ENCODE data around the gene JAKMIP1. TPM values are rescaled to one million over a fixed set of nuclear protein-coding genes. Genes with fewer than 3 reads are reported as not detected.

Gene JAKMIP1
- total RNA-seq, 1 donor from 2014 or later = 5.5 TPM

- Mint-ChIP-seq H3K27ac (no peak overlapping the region), H3K27me3 (ENCODE audit: insufficient read depth, low read depth) (peaks cover 6% of the 10 kb centered on the region), H3K36me3 (no peaks in the 10 kb centered on the region), H3K4me3 (no peak overlapping the region), H3K4me1 (no peaks in the 10 kb centered on the region), H3K9me3 (no peaks in the 10 kb centered on the region)
- no peaks in the 10 kb centered on the region for H3K36me3 ChIP-seq
- H3K79me2 ChIP-seq (ENCODE audit: low read depth) = no peaks in the 10 kb centered on the region
- no peaks in the 10 kb centered on the region for H3K9me3 ChIP-seq (ENCODE audit: low read depth)
- TF ChIP-seq EZH2phosphoT487 (IDR thresholded peaks at IDR 0.05) (no peak), EZH2 (IDR thresholded peaks at IDR 0.05) (no peak)
- TF ChIP-seq, protein P1, sequence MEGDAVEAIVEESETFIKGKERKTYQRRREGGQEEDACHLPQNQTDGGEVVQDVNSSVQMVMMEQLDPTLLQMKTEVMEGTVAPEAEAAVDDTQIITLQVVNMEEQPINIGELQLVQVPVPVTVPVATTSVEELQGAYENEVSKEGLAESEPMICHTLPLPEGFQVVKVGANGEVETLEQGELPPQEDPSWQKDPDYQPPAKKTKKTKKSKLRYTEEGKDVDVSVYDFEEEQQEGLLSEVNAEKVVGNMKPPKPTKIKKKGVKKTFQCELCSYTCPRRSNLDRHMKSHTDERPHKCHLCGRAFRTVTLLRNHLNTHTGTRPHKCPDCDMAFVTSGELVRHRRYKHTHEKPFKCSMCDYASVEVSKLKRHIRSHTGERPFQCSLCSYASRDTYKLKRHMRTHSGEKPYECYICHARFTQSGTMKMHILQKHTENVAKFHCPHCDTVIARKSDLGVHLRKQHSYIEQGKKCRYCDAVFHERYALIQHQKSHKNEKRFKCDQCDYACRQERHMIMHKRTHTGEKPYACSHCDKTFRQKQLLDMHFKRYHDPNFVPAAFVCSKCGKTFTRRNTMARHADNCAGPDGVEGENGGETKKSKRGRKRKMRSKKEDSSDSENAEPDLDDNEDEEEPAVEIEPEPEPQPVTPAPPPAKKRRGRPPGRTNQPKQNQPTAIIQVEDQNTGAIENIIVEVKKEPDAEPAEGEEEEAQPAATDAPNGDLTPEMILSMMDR (IDR thresholded peaks at IDR 0.05) = no peak
- H3K27ac ChIP-seq = no peak overlapping the region
- no peaks in the 10 kb centered on the region for H3F3A ChIP-seq (ENCODE audit: low read depth)
- DNase-seq (ENCODE audit: low spot score) = no peak
- no peak overlapping the region for H3K9ac ChIP-seq
- no peaks in the 10 kb centered on the region for H3K4me1 ChIP-seq
- no peak overlapping the region for H3K4me2 ChIP-seq
- no peaks in the 10 kb centered on the region for H3K27me3 ChIP-seq
- no peaks in the 10 kb centered on the region for H4K20me1 ChIP-seq (ENCODE audit: low read depth)
- H3K4me3 ChIP-seq = no peak overlapping the region
- H2AFZ ChIP-seq (replicated peaks) = no peak overlapping the region
Measured at GRCh38 chr4:6078560-6078959, 121.8 kb downstream of the JAKMIP1 start.

DNA sequence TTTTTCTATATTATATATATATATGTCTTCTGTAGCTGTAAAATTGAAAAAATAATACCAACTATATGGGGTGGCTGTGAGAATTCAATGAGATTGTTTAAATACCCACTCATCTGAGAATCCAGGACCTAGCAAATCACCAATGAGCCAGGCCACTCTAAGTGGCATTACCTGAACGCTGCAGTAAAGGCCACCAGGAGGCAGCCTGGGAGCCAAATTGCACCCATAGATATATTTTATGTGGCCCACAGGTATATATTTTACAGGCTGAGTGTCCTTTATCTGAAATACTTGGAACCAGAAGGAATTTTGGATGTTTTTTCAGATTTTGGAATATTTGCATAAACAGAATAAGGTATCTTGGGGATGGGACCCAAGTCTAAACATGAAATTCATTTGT is 124.0 kb downstream of the JAKMIP1 start:
- Histone ChIP-seq H3K9ac (no peak overlapping the region), H3K27me3 (no peaks in the 10 kb centered on the region), H3K4me2 (no peak overlapping the region), H2AFZ (replicated peaks) (no peak overlapping the region), H3K4me1 (peaks cover 11% of the 10 kb centered on the region), H3K79me2 (ENCODE audit: low read depth) (no peaks in the 10 kb centered on the region), H3K27ac (no peak overlapping the region), H4K20me1 (ENCODE audit: low read depth) (no peaks in the 10 kb centered on the region), H3K9me3 (ENCODE audit: low read depth) (no peaks in the 10 kb centered on the region), H3K36me3 (no peaks in the 10 kb centered on the region), H3F3A (ENCODE audit: low read depth) (peaks cover 10% of the 10 kb centered on the region), H3K4me3 (no peak overlapping the region)
- no peak for TF ChIP-seq EZH2 (IDR thresholded peaks at IDR 0.05)
- TF ChIP-seq, protein P1 (IDR thresholded peaks at IDR 0.05) = peak; percentile 56
- Mint-ChIP-seq H3K9me3 (no peaks in the 10 kb centered on the region), H3K36me3 (no peaks in the 10 kb centered on the region), H3K4me1 (peaks cover 12% of the 10 kb centered on the region), H3K27ac (no peak overlapping the region), H3K4me3 (no peak overlapping the region), H3K27me3 (ENCODE audit: insufficient read depth, low read depth) (peaks cover 6% of the 10 kb centered on the region)
- DNase-seq (ENCODE audit: low spot score) = no peak

- H3F3A ChIP-seq (ENCODE audit: low read depth) = peaks cover 10% of the 10 kb centered on the region
- H3K4me3 ChIP-seq = no peak overlapping the region
- no peaks in the 10 kb centered on the region for H3K79me2 ChIP-seq (ENCODE audit: low read depth)
- no peak for DNase-seq (ENCODE audit: low spot score)
- Mint-ChIP-seq H3K9me3 (no peaks in the 10 kb centered on the region), H3K4me1 (peaks cover 16% of the 10 kb centered on the region), H3K4me3 (no peak overlapping the region), H3K36me3 (no peaks in the 10 kb centered on the region), H3K27ac (no peak overlapping the region), H3K27me3 (ENCODE audit: insufficient read depth, low read depth) (peaks cover 5% of the 10 kb centered on the region)
- H3K4me2 ChIP-seq = no peak overlapping the region
- no peaks in the 10 kb centered on the region for H3K27me3 ChIP-seq
- H3K27ac ChIP-seq = no peak overlapping the region
- TF ChIP-seq EZH2phosphoT487 (IDR thresholded peaks at IDR 0.05) = no peak
- no peak for TF ChIP-seq EZH2 (IDR thresholded peaks at IDR 0.05)
- TF ChIP-seq, protein P1 (IDR thresholded peaks at IDR 0.05) = no peak
- no peaks in the 10 kb centered on the region for H3K9me3 ChIP-seq (ENCODE audit: low read depth)
- H3K36me3 ChIP-seq = no peaks in the 10 kb centered on the region
- H2AFZ ChIP-seq (replicated peaks) = no peak overlapping the region
- H4K20me1 ChIP-seq (ENCODE audit: low read depth) = no peaks in the 10 kb centered on the region
- H3K9ac ChIP-seq = no peak overlapping the region
- H3K4me1 ChIP-seq = peaks cover 14% of the 10 kb centered on the region
Measured at GRCh38 chr4:6074758-6075157, 125.6 kb downstream of the JAKMIP1 start.

Data from neural progenitor cell (in vitro differentiated cells).